ENCODE data around the gene BEST2. TPM values are rescaled to one million over a fixed set of nuclear protein-coding genes. Genes with fewer than 3 reads are reported as not detected.

The BEST2 gene
- total RNA-seq, 1 donor from 2014 or later, result not detected

- no peak for TF ChIP-seq CTCF (IDR thresholded peaks at IDR 0.05; ENCODE audit: unreplicated experiment)
- H3K4me1 Mint-ChIP-seq (ENCODE audit: unreplicated experiment), result peaks cover 27% of the 10 kb centered on the region
- peak overlapping the region; percentile 75 for H3K4me3 Mint-ChIP-seq (ENCODE audit: unreplicated experiment)
- no peaks in the 10 kb centered on the region for H3K9me3 Mint-ChIP-seq (ENCODE audit: unreplicated experiment)
- peaks cover 18% of the 10 kb centered on the region for H3K36me3 Mint-ChIP-seq (ENCODE audit: low read depth, unreplicated experiment)
- H3K27me3 Mint-ChIP-seq (ENCODE audit: unreplicated experiment), result peaks cover 18% of the 10 kb centered on the region
- DNase-seq (ENCODE audit: low spot score), result no peak
- peak overlapping the region; percentile 34 for H3K27ac Mint-ChIP-seq (ENCODE audit: unreplicated experiment)
Measured at GRCh38 chr19:12720296-12720695, 31.3 kb upstream of the BEST2 start.

- Mint-ChIP-seq H3K27me3 (ENCODE audit: unreplicated experiment) (peaks cover 15% of the 10 kb centered on the region), H3K27ac (ENCODE audit: unreplicated experiment) (peak overlapping the region; percentile 96), H3K4me1 (ENCODE audit: unreplicated experiment) (peaks cover 27% of the 10 kb centered on the region), H3K9me3 (ENCODE audit: unreplicated experiment) (no peaks in the 10 kb centered on the region), H3K4me3 (ENCODE audit: unreplicated experiment) (peak overlapping the region; percentile 98), H3K36me3 (ENCODE audit: low read depth, unreplicated experiment) (peaks cover 14% of the 10 kb centered on the region)
- TF ChIP-seq CTCF (IDR thresholded peaks at IDR 0.05; ENCODE audit: unreplicated experiment), result no peak
- DNase-seq (ENCODE audit: low spot score), result no peak
Measured at GRCh38 chr19:12720851-12721655, 30.5 kb upstream of the BEST2 start.

GRCh38 chr19:12721656-12722565 lies 29.7 kb upstream of the BEST2 start:
- no peaks in the 10 kb centered on the region for H3K9me3 Mint-ChIP-seq (ENCODE audit: unreplicated experiment)
- H3K27me3 Mint-ChIP-seq (ENCODE audit: unreplicated experiment), result peaks cover 15% of the 10 kb centered on the region
- peaks cover 11% of the 10 kb centered on the region for H3K36me3 Mint-ChIP-seq (ENCODE audit: low read depth, unreplicated experiment)
- H3K4me3 Mint-ChIP-seq (ENCODE audit: unreplicated experiment), result peak overlapping the region; percentile 98
- no peak for TF ChIP-seq CTCF (IDR thresholded peaks at IDR 0.05; ENCODE audit: unreplicated experiment)
- H3K4me1 Mint-ChIP-seq (ENCODE audit: unreplicated experiment), result peaks cover 27% of the 10 kb centered on the region
- DNase-seq (ENCODE audit: low spot score), result peak; percentile 68
- H3K27ac Mint-ChIP-seq (ENCODE audit: unreplicated experiment), result peak overlapping the region; percentile 96

GRCh38 chr19:12722566-12723380 lies 28.8 kb upstream of the BEST2 start:
- Mint-ChIP-seq H3K36me3 (ENCODE audit: low read depth, unreplicated experiment) (peaks cover 11% of the 10 kb centered on the region), H3K27ac (ENCODE audit: unreplicated experiment) (peak overlapping the region; percentile 95), H3K9me3 (ENCODE audit: unreplicated experiment) (no peaks in the 10 kb centered on the region), H3K4me3 (ENCODE audit: unreplicated experiment) (peak overlapping the region; percentile 93), H3K4me1 (ENCODE audit: unreplicated experiment) (peaks cover 27% of the 10 kb centered on the region), H3K27me3 (ENCODE audit: unreplicated experiment) (peaks cover 15% of the 10 kb centered on the region)
- DNase-seq (ENCODE audit: low spot score), result peak; percentile 91
- no peak for TF ChIP-seq CTCF (IDR thresholded peaks at IDR 0.05; ENCODE audit: unreplicated experiment)

Data from endothelial cell (in vitro differentiated cells).